ENCODE measurements around the gene REXO4. TPM values are rescaled to one million over a fixed set of nuclear protein-coding genes. Genes with fewer than 3 reads are reported as not detected.

REXO4 gene
- total and polyA plus RNA-seq, 2 of the 4 experiments (the other 2 are of a cell fraction): 16.1 to 21.8 TPM

Other genes starting within 250 kb of the REXO4 start
- gene OBP2B, start 208.8 kb downstream of the REXO4 start, total RNA-seq (2012; rRNA removed): not detected in 2 replicates
- gene OBP2B, start 208.8 kb downstream of the REXO4 start, polyA plus RNA-seq (2012; rRNA removed): not detected in 2 replicates
- gene ABO, start 142.8 kb downstream of the REXO4 start, total RNA-seq (2012; rRNA removed): not detected in 2 replicates
- not detected in 2 replicates for gene ABO, start 142.8 kb downstream of the REXO4 start, polyA plus RNA-seq (2012; rRNA removed)
- gene SURF6, start 81.8 kb downstream of the REXO4 start, total RNA-seq (2012; rRNA removed): 6.1 and 6.4 TPM in 2 replicates
- gene SURF6, start 81.8 kb downstream of the REXO4 start, polyA plus RNA-seq (2012; rRNA removed): 12.8 and 17.2 TPM in 2 replicates
- gene MED22, start 69.9 kb downstream of the REXO4 start, total RNA-seq (2012; rRNA removed): 6.9 and 7.9 TPM in 2 replicates
- gene MED22, start 69.9 kb downstream of the REXO4 start, polyA plus RNA-seq (2012; rRNA removed): 28.3 and 32.9 TPM in 2 replicates
- 3,220 TPM in 2 replicates for gene RPL7A, start 69.8 kb downstream of the REXO4 start, total RNA-seq (2012; rRNA removed)
- 4,034 and 4,096 TPM in 2 replicates for gene RPL7A, start 69.8 kb downstream of the REXO4 start, polyA plus RNA-seq (2012; rRNA removed)
- gene SURF1, start 61.5 kb downstream of the REXO4 start, total RNA-seq (2012; rRNA removed): 10.3 and 15.1 TPM in 2 replicates
- gene SURF1, start 61.5 kb downstream of the REXO4 start, polyA plus RNA-seq (2012; rRNA removed): 23.4 and 24.5 TPM in 2 replicates
- gene SURF2, start 61.5 kb downstream of the REXO4 start, total RNA-seq (2012; rRNA removed): 9.9 and 12.5 TPM in 2 replicates
- gene SURF2, start 61.5 kb downstream of the REXO4 start, polyA plus RNA-seq (2012; rRNA removed): 16.3 and 21.8 TPM in 2 replicates
- 512 and 532 TPM in 2 replicates for gene SURF4, start 42.0 kb downstream of the REXO4 start, total RNA-seq (2012; rRNA removed)
- 293 and 307 TPM in 2 replicates for gene SURF4, start 42.0 kb downstream of the REXO4 start, polyA plus RNA-seq (2012; rRNA removed)
- 0.28 and 0.54 TPM in 2 replicates for gene STKLD1, start 41.6 kb downstream of the REXO4 start, total RNA-seq (2012; rRNA removed)
- gene STKLD1, start 41.6 kb downstream of the REXO4 start, polyA plus RNA-seq (2012; rRNA removed): 0.65 and 0.69 TPM in 2 replicates
- under 0.01 and 0.18 TPM in 2 replicates for gene ADAMTS13, start 4.4 kb upstream of the REXO4 start, total RNA-seq (2012; rRNA removed)
- gene ADAMTS13, start 4.4 kb upstream of the REXO4 start, polyA plus RNA-seq (2012; rRNA removed): 2.8 and 3.1 TPM in 2 replicates
- 1.9 and 2.0 TPM in 2 replicates for gene CACFD1, start 42.0 kb upstream of the REXO4 start, total RNA-seq (2012; rRNA removed)
- 5.9 and 6.6 TPM in 2 replicates for gene CACFD1, start 42.0 kb upstream of the REXO4 start, polyA plus RNA-seq (2012; rRNA removed)
- 2.9 and 3.1 TPM in 2 replicates for gene SLC2A6, start 61.1 kb upstream of the REXO4 start, total RNA-seq (2012; rRNA removed)
- gene SLC2A6, start 61.1 kb upstream of the REXO4 start, polyA plus RNA-seq (2012; rRNA removed): 8.5 and 9.3 TPM in 2 replicates
- gene MYMK, start 106.9 kb upstream of the REXO4 start, total RNA-seq (2012; rRNA removed): not detected in 2 replicates
- gene MYMK, start 106.9 kb upstream of the REXO4 start, polyA plus RNA-seq (2012; rRNA removed): not detected in 2 replicates
- not detected in 2 replicates for gene ADAMTSL2, start 116.7 kb upstream of the REXO4 start, total RNA-seq (2012; rRNA removed)
- gene ADAMTSL2, start 116.7 kb upstream of the REXO4 start, polyA plus RNA-seq (2012; rRNA removed): not detected in 2 replicates
- not detected in 2 replicates for gene FAM163B, start 191.4 kb upstream of the REXO4 start, total RNA-seq (2012; rRNA removed)
- not detected in 2 replicates for gene FAM163B, start 191.4 kb upstream of the REXO4 start, polyA plus RNA-seq (2012; rRNA removed)
- not detected in 2 replicates for gene DBH, start 218.4 kb upstream of the REXO4 start, total RNA-seq (2012; rRNA removed)
- not detected in 2 replicates for gene DBH, start 218.4 kb upstream of the REXO4 start, polyA plus RNA-seq (2012; rRNA removed)